ENCODE data around the gene RAPGEF5.

Gene RAPGEF5

GRCh38 chr7:22210355-22210754 lies 146.6 kb downstream of the RAPGEF5 start:
- no peak for DNase-seq

- no peak for DNase-seq
Observed at GRCh38 chr7:22208799-22209198, 148.2 kb downstream of the RAPGEF5 start.

GRCh38 chr7:22207724-22208225 lies 149.2 kb downstream of the RAPGEF5 start:
- no peak for DNase-seq

GRCh38 chr7:22205631-22206030 lies 151.3 kb downstream of the RAPGEF5 start:
- DNase-seq: no peak

- no peak for DNase-seq
Observed at GRCh38 chr7:22204312-22204711, 152.6 kb downstream of the RAPGEF5 start.

GRCh38 chr7:22202141-22202540 lies 154.8 kb downstream of the RAPGEF5 start:
- no peak for DNase-seq

- DNase-seq: no peak
Observed at GRCh38 chr7:22201186-22201880, 155.6 kb downstream of the RAPGEF5 start.

- DNase-seq: no peak
Observed at GRCh38 chr7:22200777-22201176, 156.2 kb downstream of the RAPGEF5 start.

GRCh38 chr7:22200238-22200637 lies 156.7 kb downstream of the RAPGEF5 start:
- no peak for DNase-seq

- no peak for DNase-seq
Observed at GRCh38 chr7:22197376-22197775, 159.6 kb downstream of the RAPGEF5 start.

- no peak for DNase-seq
Observed at GRCh38 chr7:22196429-22196828, 160.5 kb downstream of the RAPGEF5 start.

GRCh38 chr7:22195397-22196172 lies 161.4 kb downstream of the RAPGEF5 start:
- no peak for DNase-seq

- no peak for DNase-seq
Observed at GRCh38 chr7:22194658-22195273, 162.2 kb downstream of the RAPGEF5 start.

GRCh38 chr7:22193450-22193983 lies 163.4 kb downstream of the RAPGEF5 start:
- DNase-seq: peak; percentile 76

GRCh38 chr7:22192801-22193200 lies 164.2 kb downstream of the RAPGEF5 start:
- DNase-seq: peak; percentile 90

GRCh38 chr7:22190736-22191135 lies 166.2 kb downstream of the RAPGEF5 start:
- DNase-seq: no peak

- no peak for DNase-seq
Observed at GRCh38 chr7:22189741-22190140, 167.2 kb downstream of the RAPGEF5 start.

GRCh38 chr7:22189230-22189629 lies 167.7 kb downstream of the RAPGEF5 start:
- DNase-seq: no peak

GRCh38 chr7:22187691-22188348 lies 169.1 kb downstream of the RAPGEF5 start:
- no peak for DNase-seq

GRCh38 chr7:22185559-22185958 lies 171.4 kb downstream of the RAPGEF5 start:
- no peak for DNase-seq

- no peak for DNase-seq
Observed at GRCh38 chr7:22184549-22185199, 172.3 kb downstream of the RAPGEF5 start.

GRCh38 chr7:22183522-22184280 lies 173.3 kb downstream of the RAPGEF5 start:
- DNase-seq: no peak

Measured in NCI-H1105 treated with DMSO at 0.1 percent for 48 hours (cell line).